NOMO-1 treated with DMSO at 0.1 percent for 48 hours (cell line): ENCODE data around the gene CALML5.

ENCODE experiments used
- DNase-seq: peaks from one replicate; lab custom pipeline; 2025; ENCODE audit not compliant: unreplicated experiment; lab: John Stamatoyannopoulos, UW

The CALML5 gene, protein sequence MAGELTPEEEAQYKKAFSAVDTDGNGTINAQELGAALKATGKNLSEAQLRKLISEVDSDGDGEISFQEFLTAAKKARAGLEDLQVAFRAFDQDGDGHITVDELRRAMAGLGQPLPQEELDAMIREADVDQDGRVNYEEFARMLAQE

DNA sequence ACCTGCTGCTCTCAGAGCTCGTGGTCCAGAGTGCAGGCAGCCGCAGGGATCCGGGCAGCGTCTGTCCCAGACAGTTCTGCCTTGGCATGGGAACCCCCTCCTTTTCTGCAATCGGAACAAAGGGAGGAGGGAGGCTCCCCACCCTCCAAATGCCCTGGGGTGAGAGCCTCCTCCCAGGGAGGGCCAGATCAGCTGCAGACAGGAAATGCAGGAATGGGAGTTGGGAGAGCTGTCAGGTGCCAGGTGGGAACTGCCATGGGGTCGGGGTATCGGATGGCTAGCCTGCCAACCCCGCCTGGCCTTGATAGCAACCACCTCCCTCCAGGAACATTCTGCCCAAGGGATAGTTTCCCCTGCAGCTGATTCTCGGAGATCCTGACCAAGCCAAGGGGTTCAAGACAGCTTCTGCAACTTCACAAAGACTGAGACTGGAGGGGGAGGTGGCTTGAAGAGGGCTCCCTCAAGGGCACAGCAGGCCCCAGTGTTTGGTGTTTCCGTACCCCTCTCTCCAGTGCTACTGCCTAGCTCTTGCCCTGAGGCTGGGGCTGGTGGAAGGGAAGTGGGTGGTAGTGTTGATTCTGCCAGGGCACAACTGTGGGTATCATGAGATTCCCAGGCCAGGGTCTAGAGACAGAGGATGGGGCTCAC is at the start of gene CALML5:
CALML5 (minus strand) TSS at position 78 of the 648 bp plus-strand sequence. CDS start 132 bp downstream, outside the sequence.
- DNase-seq: no peak

DNA sequence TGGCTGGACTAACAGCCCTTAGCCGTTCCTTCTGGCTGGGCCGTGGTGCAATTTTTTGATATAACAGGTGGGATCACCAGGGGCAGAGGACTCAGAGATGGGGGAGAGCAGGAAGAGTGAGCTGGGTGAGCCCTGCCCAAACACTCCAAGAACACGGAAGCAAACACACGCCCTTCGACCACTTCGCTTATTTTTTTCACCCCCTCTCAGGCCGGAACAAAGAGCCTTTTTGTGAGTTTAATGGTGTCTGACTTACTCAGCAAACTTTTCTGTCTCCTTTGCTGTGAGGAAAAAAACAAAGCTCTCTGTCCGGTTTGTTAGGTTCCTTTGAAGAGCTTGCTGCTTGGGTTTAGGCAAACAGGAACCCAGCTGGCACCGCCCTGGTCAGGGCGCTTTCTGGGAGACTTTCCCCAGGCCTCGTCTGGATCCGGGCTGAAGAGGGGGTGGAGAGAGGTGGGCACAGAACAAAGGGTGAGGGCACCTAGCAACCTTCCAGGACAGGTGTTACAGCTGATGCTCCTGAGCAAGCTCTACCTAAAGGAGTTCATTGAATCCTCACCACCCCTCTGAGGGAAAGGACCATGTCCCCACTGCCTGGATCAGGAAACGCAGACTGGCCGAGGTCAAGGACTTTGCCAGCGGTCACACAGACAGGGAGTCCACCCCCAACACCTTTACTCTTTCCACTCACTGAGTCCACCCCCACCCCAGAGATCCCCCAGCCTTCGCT is 48.7 kb upstream of the CALML5 start:
- DNase-seq: no peak

DNA sequence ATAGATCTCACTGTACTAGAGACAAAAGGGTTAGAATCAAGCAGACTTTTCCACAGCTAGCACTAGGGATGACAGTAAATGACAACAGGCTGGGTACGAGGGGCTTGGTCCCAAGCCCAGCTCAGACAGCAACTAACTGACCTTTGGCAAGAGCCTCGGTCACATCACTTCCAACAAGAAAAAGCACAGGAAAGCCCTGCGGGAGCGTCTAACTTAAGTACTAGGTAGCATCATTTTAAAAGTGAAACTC is 48.2 kb upstream of the CALML5 start:
- no peak for DNase-seq

DNA sequence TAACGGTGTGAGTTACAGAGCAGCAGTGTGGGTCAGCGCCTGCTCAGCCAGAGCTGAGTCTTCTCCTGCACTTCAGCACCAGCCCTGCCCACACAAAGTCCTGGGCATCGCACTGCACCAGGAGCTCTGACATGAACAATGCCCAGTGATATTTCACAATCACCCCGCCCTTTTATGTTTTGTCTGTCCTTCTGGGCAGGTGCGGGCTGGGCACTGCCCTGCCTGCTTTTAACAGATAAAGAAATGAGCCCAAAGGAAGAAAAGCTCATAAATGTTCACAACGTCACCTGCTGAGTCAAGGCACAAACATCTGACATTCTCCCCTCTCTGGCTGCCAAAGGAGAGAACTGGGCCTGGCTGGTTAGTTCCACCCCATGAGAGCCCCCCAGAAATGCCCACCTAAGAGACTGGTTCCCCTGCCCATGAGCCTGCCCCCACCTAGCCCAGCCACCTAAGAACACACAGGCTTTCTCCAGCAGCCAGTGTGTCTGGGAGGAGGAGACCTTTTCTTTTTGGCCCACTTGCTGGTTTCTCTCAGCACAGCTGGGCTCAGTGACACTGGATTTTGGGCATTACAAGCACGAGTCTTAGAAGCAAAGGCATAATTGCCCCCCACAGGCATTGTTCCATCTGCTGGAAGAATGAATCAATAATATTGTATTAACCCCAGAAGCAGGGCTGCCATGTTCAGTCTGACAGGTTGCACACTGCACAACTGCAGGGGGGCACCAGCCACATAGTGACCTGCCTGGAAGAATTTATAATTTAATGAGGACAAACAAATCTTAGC is 47.7 kb upstream of the CALML5 start:
- DNase-seq: no peak

DNA sequence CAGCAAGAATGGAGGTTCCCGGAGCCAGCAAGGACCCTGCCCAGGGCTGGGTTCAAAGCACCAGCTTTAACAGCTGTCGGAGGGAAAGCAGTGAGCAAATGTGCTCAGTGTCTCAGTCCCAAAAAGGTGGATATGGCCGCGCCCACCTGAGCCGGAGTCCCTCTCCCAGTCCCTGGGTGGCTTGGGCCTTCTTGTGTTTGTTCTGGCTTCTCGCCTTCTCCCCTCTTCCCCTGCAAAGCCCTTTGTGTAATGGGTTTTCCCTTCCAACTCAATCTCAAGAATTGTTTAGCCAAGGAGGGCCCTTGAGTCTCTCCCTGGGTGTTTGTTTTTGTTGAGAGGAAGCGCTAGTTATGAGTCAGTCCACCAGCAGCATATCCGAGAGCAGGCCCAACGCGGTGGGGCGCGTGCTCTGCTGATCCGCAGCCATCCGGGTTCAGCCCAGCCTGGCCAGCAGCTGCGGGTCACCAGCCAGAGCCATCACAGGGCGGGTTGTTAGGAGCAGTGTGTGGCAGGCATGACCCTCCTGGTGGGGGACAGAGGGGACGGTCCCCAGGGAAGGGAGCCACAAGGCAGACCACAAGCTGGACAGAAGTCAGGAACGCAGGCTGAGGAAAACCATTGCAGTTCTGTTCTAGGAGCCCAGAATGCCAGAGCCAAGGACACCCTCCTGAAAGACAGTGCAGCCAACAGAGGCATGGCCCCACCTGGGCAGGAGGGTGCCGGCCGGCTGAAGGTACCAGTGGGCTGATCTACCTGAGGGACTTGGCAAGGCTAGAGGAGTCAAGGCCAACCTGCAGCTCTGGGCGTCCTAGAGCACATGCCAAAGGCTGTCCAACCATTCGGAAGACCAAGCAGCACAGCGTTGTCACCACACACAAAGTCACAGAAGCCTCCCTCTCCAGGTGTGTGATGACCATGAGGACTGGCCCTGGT is 46.7 kb upstream of the CALML5 start:
- no peak for DNase-seq

DNA sequence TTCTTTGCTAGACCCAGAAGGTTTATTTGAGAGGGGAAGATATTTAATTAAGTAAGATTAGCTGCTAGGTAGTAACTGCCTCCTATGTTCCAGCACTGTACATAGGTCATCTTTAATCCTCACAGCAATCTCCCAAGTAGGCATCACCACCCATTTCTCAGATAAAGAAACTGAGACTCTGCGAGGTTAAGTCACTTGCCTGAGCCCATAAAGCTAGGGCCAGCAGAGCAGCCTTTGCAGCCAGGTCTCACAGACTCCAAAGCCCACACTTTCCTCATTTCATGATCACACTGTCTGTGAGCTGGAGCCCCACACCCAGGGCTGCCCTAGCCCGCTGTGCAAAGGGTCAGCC is 46.0 kb upstream of the CALML5 start:
- no peak for DNase-seq

DNA sequence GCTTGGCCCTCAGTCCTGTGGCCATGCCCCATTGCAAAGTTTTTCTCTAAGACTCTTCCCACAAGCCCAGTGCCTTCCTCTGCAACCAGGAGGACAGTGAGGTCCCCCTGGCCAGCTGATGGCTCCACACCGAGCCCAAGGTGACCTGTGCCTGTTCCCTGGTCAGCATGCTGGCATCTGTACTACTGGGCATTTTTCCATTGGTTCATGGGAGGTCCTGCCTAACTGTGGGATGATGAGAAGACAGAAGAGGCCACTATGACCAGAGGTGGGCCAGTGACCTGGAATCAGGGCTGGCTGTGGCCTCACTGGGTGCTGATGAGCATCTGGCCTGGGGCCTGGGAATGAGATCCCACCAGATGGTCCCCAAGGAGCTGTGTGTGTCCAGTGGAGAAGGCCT is 45.6 kb upstream of the CALML5 start:
- DNase-seq: no peak

DNA sequence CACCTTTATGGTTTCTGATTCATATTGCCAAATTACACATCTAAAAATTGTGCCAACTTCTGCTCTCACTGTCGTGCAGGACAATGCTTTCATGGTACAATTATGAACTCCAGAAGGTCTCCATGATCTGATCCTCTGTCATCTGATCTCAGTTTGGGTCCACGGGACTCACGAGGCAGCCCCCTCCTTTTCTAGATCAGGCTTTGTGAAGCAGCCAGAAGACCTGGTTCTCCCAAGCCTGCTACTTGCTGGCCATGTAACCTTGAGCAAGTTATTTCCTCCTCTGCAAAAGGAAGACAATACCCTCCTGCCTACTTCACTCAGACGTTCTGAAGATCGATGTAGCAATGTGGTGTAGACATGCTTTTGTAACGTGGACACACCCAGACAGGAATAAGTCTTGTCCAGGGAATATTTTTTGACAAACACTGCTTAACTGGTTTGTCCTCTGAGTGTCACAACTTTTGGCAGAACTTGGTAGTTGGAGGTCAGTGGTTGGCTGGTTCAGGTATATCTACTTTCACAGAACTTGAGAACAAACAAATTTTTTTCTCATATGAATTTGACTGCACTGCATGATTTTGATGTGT is 44.9 kb upstream of the CALML5 start:
- DNase-seq: no peak

DNA sequence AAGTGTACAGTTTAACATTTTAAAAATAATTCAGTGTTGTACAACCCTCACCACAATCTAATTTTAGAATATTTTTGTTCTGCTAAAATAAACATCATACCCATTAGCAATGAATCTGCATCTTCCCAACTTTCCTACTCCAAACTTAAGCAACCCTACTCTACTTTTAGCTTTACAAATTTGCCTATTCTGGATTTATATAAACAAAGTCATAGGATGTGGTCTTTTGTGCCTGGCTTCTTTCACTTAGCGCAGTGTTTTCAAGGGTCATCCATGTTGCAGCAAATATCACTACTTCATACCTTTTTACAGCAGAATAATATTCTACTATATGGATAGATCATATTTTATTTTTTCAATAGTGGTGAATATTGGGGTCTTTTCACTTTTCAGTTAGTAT is 44.3 kb upstream of the CALML5 start:
- no peak for DNase-seq

DNA sequence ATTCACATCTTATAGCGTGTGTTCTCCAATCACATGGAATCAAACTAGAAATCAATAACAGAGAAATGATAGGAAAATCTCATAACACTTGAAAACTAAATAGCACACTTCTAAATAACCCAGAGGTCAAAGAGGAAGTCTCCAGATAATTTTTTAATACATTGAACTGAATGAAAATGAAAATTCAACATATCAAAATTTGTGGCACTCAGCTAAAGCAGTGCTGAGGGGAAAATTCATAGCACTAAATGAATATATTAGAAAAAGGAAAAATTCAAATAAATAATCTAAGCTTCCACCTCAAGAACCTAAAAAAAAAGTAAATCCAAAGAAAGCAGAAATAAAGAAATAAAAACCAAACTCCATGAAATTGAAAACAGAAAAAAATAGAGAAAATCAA is 42.7 kb upstream of the CALML5 start:
- no peak for DNase-seq

DNA sequence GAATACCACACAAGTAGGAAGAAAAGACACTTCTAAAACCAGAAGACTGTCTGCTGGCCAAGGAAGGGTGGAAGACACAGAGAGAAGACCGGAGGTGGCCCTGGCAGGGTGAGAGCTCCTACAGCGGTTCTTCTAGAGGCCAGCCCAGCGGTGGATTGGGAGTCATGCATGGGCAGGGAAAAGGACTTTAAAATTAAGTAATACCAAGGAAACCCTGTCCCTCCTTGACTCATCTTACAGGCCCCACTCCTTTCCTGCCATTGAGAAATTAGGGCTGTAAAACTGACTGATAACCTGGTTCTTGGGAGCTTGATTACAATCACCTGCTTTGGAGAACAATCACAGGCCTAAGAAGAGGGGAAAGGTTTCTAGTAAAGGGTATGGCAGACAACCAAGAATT is 41.5 kb upstream of the CALML5 start:
- DNase-seq: no peak

DNA sequence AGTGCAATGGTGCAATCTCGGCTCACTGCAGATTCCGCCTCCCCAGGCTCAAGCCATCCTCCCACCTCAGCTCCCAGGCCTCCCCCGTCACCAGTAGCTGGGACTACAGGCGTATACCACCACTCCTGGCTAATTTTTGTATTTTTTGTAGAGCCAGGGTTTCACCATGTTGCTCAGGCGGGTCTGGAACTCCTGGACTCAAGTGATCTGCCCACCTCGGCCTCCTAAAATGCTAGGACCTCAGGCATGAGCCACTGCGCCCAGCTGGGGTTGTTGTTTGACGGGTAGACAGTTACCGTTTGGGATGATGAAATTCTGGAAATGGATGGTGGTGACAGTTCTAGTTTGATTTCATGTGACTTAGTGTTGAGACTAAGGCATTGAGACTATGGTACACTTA is 40.7 kb upstream of the CALML5 start:
- no peak for DNase-seq

DNA sequence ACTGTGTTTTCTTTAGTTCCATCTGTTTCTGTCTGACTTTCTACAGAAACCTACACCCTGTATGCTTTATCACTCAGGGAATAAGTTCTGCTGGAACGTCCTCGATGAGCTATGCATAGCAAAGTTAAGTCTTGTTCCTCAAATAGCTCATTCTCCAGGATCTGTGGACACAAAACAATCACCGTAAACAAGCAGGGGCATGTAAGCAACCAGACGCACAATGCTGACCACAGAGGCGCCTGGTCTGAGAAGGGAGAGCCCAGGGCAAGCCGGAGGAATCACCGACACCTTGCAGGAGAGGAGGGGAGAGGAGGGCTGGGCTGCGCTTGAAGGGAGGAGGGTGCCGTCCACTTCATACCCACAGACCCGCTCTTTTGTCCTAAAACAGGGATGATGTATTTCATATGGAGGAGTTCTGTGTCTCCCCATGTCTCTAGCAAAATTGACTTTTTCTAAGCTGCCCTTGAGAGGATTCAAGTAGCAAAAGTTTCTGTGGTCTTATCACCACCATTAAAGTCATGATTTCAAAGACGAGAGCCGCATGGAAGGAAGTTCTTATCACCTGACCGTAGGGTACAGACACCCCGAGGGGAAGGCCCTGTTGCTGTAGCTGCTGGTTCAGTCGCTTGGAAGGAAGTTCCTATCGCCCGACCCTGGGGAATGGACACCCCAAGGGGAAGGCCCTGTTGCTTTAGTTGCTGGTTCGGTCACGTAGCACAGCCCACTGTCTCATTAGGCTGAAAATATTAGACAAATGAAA is 39.7 kb upstream of the CALML5 start:
- no peak for DNase-seq

DNA sequence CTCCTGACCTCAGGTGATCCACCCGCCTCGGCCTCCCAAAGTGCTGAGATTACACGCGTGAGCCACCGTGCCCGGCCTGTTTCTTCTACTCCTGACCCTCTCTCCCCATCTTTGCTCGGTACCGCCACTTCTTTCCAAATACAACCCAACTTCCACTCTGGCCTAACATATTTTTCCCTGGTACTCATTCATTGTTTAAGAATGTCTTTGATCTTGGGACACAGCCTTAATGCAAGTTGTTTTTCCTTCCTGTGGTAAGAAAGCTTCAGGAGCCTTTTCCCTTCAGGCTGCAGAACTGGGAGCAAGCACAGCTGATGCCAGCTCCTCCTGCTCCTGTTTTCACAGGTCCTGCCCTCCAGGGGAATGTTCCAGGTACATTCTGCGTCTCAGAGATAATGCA is 39.1 kb upstream of the CALML5 start:
- DNase-seq: no peak

DNA sequence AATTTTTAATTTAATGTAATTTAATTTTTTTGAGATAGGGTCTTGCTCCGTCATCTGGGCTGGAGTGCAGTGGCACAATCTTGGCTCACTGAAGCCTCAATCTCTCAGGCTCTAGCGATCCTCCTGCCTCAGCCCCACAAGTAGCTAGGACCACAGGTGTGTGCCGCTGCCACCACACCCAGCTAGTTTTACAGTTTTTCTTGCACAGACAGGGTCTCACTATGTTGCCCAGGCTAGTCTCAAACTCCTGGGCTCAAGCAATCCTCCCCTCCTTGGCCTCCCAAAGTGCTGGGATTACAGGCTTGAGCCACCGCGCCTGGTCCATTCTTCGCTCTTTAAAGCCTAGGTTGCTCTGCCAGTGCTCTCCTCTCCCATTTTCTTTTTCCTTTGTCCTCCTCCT is 38.3 kb upstream of the CALML5 start:
- no peak for DNase-seq

DNA sequence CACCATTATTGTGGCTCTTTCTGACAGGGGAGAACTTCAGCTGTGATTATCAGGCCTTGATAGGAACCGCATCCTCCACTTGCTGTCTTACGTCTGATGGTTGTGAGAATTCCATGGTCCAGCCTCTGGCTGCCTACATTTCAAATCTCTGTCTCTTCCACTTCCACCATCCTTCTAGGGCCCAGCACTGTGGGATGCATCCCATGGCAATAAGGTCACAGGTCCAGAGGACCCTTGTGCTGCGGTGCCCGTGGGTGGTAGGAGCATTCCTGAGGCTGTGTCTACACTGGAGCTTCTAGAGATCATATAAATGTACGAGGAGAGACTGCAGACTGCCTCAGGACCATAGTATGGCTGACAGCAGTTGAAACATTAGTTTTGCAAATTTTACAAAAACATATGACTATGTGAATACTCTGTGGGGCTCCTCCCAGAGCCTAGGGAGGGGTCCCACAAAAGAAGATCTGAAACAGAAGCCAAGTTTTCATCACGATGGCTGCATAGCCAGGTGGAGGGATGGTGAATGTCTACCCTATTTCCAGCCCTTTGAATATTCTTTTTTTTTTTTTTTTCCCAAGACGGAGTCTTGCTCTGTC is 37.2 kb upstream of the CALML5 start:
- DNase-seq: no peak

DNA sequence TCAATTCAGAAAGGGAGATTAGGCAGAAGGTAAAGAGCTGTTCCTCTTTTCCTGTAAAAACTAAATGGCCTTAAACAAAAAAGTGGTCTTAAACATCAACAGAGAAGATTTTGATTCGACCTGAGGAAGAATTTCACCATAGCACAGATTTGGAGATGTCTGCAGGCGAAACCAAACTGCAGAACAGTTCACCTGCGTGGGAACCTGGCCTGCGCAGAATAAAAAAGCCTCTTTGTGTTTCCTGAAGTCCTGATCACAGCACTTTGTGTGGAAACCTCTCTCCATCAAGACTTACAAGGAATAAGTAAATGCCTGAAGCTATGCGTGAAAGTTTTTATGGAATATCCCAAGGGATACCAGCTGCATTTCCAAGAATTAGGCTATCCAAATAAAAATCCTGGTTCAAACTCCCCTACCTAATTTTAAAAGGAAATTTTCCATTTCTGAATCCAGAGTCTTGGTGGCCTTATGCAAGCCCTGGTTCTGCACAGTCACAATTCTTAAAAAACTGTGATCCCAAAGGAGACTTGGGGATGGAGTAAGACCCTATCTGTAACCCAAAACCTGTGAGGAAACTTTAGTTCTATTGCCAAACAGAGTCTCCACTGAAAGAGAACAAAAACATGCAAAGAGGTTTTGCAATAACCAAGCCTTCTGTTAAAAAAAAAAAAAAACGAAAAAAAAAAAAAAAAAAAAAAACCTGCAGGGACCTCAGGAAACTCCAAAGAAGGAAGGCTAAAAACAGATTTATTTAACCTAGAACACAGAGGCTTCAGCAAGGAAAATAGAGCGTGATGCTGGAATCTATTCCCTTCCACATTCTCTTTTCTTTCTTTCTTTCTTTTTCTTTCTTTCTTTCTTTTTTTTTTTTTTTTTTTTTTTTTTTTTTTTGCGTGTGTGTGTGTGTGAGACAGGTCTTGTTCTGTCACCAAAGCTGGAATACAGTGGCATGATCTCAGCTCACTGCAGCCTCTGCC is 35.8 kb upstream of the CALML5 start:
- peak; percentile 72 for DNase-seq

DNA sequence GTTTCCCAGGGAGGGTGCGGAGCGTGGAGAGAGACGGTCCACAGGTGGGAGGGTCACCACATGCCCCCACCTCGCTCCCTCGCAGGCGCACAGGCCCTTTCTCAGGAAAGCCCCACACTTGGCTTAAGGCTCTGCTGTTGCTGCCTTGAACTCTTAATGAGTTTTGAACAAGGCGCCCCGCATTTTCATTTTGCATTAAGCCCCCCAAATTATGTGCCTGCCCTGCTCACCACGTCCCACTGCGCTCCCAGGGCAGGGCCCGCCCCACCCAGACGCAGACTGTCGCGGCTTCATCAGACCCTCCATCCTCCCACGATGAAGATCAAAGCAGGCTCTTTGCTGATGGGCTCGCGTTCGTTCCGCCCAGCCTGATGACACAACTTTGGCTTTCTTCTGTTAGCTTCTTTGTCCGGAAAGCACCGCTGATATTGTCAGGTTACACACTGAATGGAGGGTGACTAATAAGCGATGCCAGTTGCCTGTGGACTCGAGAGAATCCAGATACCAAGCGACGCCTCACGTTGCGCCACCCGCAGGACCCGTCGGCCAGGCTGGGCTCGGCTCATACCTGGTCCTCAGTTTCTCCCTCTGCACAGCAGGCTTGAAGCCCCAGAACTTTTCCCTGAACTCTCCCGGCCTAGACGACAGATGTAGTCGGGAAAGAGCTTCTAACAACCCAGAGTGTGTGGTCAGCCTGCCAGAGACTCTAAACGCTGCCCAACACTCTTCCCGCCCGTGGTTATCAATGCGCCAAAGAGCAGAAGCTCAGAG is 34.9 kb upstream of the CALML5 start:
- no peak for DNase-seq
